K562 (cell line): ENCODE data around the gene MYOZ1. TPM values are rescaled to one million over a fixed set of nuclear protein-coding genes. Genes with fewer than 3 reads are reported as not detected.
A peak's percentile ranks its signal among the peaks of the same experiment; 100 is the strongest.

Source experiments
- BACH1 ChIP-seq: fragments of 200-800 bp; sonication (Bioruptor generic); IDR thresholded peaks from 2 replicates; pipeline ENCODE4 v1.6.1; 2016; ENCODE audit warnings: missing genetic modification characterization, missing compliant biosample characterization
- CBFA2T3 ChIP-seq: fragments of 450-650 bp; IDR thresholded peaks from 2 replicates; pipeline ENCODE4 v1.6.1; 2017
- COPS2 ChIP-seq: fragments of 450-650 bp; conservative IDR thresholded peaks from 2 replicates; pipeline ENCODE4 v1.6.1; 2016; ENCODE audit warnings: mild to moderate bottlenecking, moderate library complexity
- MAFK ChIP-seq: IDR thresholded peaks from 2 replicates; pipeline ENCODE4 v1.6.1; 2011; ENCODE audit warnings: low read length, improper control_type of control experiment
- NEUROD1 ChIP-seq: fragments of 150-350 bp; IDR thresholded peaks from 2 replicates; pipeline ENCODE4 v1.6.1; 2014; ENCODE audit warnings: borderline replicate concordance, low read length, low read depth; ENCODE audit not compliant: partially characterized antibody
- SMAD1 ChIP-seq: fragments of 150-350 bp; IDR thresholded peaks from 2 replicates; pipeline ENCODE4 v1.6.1; 2014; ENCODE audit warnings: low read length, low read depth; ENCODE audit not compliant: partially characterized antibody
- SRSF1 ChIP-seq: fragments of 200-400 bp; formaldehyde crosslinking; IDR thresholded peaks from 2 replicates; pipeline ENCODE4 v1.6.1; 2017; ENCODE audit warnings: mild to moderate bottlenecking, low read depth, low read length, moderate library complexity
- STAG1 ChIP-seq: sonication (generic); formaldehyde crosslinking; IDR thresholded peaks from 2 replicates; pipeline ENCODE4 v1.5.0; 2020; ENCODE audit warnings: missing genetic modification reagents, borderline replicate concordance
- TARDBP ChIP-seq: fragments of 450-650 bp; IDR thresholded peaks from 2 replicates; pipeline ENCODE4 v1.6.1; 2016
- ZFX ChIP-seq: sonication (generic); formaldehyde crosslinking; IDR thresholded peaks from 2 replicates; pipeline ENCODE4 v1.8.0; 2022; ENCODE audit warnings: mild to moderate bottlenecking, missing genetic modification reagents, moderate library complexity
- ZNF12 ChIP-seq: sonication (generic); formaldehyde crosslinking; IDR thresholded peaks from 2 replicates; pipeline ENCODE4 v1.4.0; 2020; ENCODE audit warnings: mild to moderate bottlenecking, missing genetic modification reagents
- ZNF134 ChIP-seq: fragments of 250-450 bp; sonication (Bioruptor Pico); conservative IDR thresholded peaks from 2 replicates; pipeline ENCODE4 v1.4.0; 2020
- ZNF57 ChIP-seq: fragments of 450-650 bp; formaldehyde crosslinking; IDR thresholded peaks from 2 replicates; pipeline ENCODE4 v1.4.0; 2020; ENCODE audit warnings: mild to moderate bottlenecking, moderate library complexity
- polyA plus RNA-seq, 8 experiments: library from polyadenylated mRNA; depleted of rRNA in 4 of 8; stranded (reverse) in 5 of 8; unstranded in 3 of 8; fragments of >200 nt; fragmentation: Nextera tagmentation in 2 of 8; fragmentation: Illumina TruSeq in 1 of 8; extraction: Ambion mirVana in 2 of 8; extraction: Trizol in 1 of 8; gene quantifications; 2 replicates each; pipeline versions ENCODE4 v1.2.1 to v1.2.3, GENCODE V29; 2011 to 2014; ENCODE audit warnings: inconsistent platforms in 1 of 8, missing spikeins in 1 of 8
- total RNA-seq, 7 experiments: library from RNA; depleted of rRNA in 6 of 7; stranded (reverse); fragments of >200 nt in 6 of 7; fragmentation: Illumina TruSeq in 2 of 7; extraction: Trizol in 2 of 7; gene quantifications; 2 replicates each; pipeline versions ENCODE4 v1.2.1 to v1.2.3, GENCODE V29; 2011 to 2021; ENCODE audit warnings: low replicate concordance in 1 of 7
- TF ChIP-seq, protein P1 (sequence below): fragments of 450-650 bp; IDR thresholded peaks from 2 replicates; pipeline ENCODE4 v1.6.1; 2016; ENCODE audit warnings: antibody characterized with exemption
- TF ChIP-seq, protein P2 (sequence below): fragments of 250-450 bp; sonication (Bioruptor Pico); IDR thresholded peaks from 2 replicates; pipeline ENCODE4 v1.4.0; 2020
- TF ChIP-seq, protein P3 (sequence below): fragments of 450-650 bp; IDR thresholded peaks from 2 replicates; pipeline ENCODE4 v1.6.1; 2018; ENCODE audit warnings: mild to moderate bottlenecking, low read depth; ENCODE audit not compliant: partially characterized antibody

The MYOZ1 gene
- total and polyA plus RNA-seq, 9 of the 15 experiments (the other 6 are each of a cell fraction or from before 2014, with no cell fraction given) = 0.03 to 0.18 (median 0.07) TPM; not detected in 5

DNA sequence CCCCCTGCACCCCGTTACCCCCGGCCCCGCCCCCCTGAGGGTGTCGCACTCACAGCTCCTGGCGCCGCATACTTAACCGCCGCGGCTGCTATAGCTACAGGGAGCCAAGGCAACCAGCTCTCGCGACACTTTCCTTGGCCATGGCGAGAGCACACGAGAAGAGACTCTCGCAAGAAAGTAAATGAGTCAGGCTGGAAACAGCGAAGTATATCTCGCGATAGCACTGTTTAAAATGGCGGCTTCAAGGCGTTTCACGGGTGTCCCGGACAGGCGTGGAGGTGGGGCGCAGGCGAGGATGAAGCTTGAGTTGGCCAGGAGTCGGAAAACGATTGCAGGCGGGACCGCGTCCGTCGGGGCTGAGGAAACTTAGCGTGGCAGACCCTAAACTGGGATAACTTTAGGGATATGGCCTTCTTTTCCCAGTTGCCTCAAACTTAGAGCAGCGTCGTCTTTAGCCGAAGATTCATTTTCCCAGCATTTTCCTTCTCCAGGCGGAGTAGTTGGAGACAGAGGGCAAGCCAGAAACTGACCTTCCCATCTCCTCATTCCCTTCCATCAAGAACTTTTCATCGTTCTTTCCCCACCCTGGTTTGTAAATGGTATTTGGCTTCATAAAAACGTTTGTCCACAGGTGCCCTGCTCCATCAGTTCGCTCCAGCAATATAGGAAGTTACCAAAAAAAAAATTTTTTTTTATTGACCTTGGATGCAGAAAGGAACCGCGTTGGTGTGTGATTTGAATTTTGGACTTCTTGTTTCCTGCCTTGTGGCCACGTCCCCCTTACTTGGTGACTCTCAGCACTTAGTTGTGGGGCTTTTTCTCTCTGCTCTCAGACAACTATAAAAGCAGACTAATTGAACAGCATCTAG is 15.2 kb downstream of the MYOZ1 start (continued):
- TF ChIP-seq, protein P1, sequence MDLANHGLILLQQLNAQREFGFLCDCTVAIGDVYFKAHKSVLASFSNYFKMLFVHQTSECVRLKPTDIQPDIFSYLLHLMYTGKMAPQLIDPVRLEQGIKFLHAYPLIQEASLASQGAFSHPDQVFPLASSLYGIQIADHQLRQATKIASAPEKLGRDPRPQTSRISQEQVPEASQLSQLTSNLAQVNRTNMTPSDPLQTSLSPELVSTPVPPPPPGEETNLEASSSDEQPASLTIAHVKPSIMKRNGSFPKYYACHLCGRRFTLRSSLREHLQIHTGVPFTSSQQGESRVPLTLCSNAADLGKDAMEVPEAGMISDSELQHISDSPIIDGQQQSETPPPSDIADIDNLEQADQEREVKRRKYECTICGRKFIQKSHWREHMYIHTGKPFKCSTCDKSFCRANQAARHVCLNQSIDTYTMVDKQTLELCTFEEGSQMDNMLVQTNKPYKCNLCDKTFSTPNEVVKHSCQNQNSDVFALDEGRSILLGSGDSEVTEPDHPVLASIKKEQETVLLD = peak; percentile 94
- TF ChIP-seq SRSF1 (no peak), SMAD1 (peak; percentile 86), STAG1 (CRISPR knock-in tag) (no peak), ZNF134 (CRISPR knock-in tag) (no peak), ZNF57 (0 out of 2 replicates have a peak, but pooled peaks have one; percentile 29), TARDBP (peak; percentile 94; the same call in 1 of the 2 replicates), ZFX (CRISPR knock-in tag) (peak; percentile 93), MAFK (no peak), ZNF12 (CRISPR knock-in tag) (no peak), CBFA2T3 (no peak), COPS2 (no peak), BACH1 (tag) (no peak), NEUROD1 (peak; percentile 99)
- TF ChIP-seq, protein P2, sequence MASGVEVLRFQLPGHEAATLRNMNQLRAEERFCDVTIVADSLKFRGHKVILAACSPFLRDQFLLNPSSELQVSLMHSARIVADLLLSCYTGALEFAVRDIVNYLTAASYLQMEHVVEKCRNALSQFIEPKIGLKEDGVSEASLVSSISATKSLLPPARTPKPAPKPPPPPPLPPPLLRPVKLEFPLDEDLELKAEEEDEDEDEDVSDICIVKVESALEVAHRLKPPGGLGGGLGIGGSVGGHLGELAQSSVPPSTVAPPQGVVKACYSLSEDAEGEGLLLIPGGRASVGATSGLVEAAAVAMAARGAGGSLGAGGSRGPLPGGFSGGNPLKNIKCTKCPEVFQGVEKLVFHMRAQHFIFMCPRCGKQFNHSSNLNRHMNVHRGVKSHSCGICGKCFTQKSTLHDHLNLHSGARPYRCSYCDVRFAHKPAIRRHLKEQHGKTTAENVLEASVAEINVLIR = no peak
- TF ChIP-seq, protein P3, sequence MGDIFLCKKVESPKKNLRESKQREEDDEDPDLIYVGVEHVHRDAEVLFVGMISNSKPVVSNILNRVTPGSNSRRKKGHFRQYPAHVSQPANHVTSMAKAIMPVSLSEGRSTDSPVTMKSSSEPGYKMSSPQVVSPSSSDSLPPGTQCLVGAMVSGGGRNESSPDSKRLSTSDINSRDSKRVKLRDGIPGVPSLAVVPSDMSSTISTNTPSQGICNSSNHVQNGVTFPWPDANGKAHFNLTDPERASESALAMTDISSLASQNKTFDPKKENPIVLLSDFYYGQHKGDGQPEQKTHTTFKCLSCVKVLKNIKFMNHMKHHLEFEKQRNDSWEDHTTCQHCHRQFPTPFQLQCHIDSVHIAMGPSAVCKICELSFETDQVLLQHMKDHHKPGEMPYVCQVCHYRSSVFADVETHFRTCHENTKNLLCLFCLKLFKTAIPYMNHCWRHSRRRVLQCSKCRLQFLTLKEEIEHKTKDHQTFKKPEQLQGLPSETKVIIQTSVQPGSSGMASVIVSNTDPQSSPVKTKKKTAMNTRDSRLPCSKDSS = no peak
